GM19239 (cell line): ENCODE data around the gene RAB20.
A peak's percentile ranks its signal among the peaks of the same experiment; 100 is the strongest.

Experiments used
- DNase-seq: peaks from one replicate; pipeline ENCODE4 v3.0.0; 2011; ENCODE audit warnings: low spot score; ENCODE audit not compliant: insufficient read length
- FAIRE-seq: peaks from 2 replicates; lab custom pipeline; 2011; peaks lifted over from hg19 to GRCh38; lab: Jason Lieb, UNC

The RAB20 gene

DNA sequence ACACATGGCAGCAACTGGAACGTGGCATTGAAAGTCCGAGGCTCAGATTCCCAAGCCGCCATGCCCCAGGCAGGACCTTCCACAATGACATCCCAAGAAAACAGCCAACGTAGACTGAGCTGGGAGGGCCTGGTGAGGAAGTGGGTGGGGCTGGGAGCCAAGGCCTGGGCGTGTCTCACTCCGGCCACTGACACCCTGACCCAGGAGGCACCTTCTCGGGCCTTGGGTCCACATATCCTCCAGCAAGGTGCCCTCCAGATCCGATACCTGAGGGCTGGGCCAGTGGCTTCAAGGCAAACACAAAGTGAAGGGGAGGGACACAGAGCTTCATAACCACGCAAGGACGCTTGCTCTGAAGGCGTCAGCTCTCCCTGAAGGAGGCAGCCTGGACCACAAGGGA, 43.0 kb downstream of the RAB20 start:
- DNase-seq: no peak
- no peak for FAIRE-seq

DNA sequence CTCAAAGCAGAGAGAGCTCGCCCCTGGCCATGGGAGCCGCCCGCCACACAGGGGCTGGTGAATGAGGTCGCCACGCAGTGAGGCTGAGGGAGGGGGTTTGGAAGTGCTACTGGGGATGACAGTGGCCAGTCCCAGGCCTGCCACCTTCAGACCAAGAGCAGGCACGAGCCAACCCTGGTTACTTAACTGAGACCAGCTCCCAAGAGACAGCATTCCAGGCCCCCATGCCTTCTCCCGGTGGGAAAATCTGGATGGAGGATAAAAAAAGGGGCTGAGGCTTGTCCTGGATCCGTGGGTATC, 43.3 kb downstream of the RAB20 start:
- FAIRE-seq: no peak
- DNase-seq: no peak

DNA sequence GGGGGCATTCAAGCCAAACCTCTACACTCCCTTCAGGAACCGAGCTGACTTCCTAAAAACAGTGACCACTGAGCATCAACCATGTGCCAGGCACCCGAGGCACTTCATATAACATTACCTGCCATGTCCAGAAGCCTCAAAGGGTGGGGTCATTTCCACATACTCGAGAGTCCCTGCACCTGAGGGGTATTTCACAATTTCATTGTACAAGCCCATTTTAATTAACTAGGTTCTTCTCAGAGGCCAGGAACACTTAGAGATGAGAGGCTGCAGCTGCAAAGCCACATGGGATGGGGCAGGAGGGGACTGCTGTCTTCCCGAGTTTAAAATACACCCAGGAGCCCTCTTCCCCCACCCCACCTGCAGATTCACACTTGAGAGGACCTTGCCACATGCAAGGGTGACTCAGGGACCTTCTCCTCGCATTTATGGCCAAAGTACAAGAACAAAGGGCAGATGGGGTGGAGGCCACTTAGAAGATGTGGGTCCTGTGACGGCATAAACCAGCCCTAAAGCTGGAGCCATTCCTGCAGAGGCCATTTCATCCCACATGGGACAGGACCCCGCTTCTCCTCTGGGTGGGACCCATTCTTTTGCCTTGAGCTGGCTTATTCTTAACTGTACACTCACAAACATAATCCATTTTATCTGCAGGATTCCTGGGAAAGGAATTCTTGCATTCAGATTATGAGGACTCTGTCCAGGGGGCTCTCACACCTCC, 43.9 kb downstream of the RAB20 start:
- FAIRE-seq (no peak), DNase-seq (no peak)

DNA sequence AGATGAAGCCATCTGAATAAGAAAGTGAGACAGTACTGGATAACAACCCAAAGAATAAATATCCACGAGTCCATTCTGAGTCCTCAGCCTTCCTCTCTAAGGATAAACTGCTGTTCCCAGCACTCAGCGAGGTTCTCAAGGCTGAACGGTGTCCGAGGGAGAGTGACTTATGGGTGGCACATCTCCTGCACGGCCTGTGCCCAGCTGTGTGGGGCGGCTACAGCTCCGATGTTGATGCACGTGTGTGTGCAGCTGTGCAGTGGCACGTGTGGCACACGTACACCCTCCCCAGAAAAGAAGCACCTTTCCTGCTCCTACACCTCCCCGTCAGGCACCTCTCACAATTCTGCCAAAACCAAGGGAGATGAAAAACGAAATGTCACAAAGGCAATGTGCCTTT, 45.0 kb downstream of the RAB20 start:
- FAIRE-seq (no peak), DNase-seq (no peak)

DNA sequence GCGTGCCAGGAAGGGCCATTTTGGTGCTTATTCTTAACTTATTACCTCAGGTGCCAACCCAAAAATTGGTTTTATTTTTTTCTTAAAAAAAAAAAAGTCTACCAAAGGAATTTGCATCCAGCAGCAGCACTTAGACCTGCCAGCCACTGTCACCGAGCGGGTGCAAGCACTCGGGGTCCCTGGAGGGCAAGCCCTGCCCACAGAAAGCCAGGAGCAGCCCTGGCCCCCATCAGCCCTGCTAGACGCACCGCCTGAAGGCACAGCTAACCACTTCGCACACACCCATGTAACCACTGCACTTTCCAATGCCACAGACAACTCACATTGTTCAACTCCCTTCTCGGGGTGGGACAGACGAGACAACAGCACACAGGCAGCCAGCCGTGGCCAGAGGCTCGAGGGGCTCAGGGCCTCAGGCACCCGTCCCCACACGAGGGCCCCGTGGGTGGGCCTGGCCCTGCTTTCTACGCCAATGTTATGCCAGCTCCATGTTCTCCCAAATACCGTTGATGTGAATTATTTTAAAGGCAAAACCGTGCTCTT, 49.3 kb downstream of the RAB20 start:
- no peak for DNase-seq
- no peak for FAIRE-seq

DNA sequence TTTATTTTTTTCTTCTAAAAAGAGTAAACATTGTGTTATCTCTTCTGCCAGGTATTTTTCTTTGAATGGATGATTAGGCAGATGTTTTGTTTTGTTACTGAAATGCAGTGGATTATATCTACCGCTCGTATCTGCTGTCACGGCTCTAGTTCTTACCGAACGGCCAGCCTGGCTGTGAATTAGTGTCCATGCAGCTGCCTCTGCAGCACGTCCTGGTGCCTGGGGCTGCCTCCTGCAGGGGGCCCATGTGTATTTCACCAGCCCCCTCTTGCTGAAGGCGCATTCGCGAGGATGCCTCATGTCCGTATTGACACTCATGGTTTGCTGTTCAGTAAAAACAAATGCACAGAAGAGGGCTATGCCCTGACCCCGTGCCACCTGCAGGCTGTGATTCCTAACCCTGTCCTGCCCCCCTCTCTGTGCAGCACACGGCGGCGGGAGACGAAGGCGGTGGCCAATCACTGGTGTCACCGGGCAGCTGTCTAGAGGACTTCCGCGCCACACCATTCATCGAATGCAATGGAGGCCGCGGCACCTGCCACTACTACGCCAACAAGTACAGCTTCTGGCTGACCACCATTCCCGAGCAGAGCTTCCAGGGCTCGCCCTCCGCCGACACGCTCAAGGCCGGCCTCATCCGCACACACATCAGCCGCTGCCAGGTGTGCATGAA, 49.9 kb downstream of the RAB20 start:
- no peak for DNase-seq
- no peak for FAIRE-seq

DNA sequence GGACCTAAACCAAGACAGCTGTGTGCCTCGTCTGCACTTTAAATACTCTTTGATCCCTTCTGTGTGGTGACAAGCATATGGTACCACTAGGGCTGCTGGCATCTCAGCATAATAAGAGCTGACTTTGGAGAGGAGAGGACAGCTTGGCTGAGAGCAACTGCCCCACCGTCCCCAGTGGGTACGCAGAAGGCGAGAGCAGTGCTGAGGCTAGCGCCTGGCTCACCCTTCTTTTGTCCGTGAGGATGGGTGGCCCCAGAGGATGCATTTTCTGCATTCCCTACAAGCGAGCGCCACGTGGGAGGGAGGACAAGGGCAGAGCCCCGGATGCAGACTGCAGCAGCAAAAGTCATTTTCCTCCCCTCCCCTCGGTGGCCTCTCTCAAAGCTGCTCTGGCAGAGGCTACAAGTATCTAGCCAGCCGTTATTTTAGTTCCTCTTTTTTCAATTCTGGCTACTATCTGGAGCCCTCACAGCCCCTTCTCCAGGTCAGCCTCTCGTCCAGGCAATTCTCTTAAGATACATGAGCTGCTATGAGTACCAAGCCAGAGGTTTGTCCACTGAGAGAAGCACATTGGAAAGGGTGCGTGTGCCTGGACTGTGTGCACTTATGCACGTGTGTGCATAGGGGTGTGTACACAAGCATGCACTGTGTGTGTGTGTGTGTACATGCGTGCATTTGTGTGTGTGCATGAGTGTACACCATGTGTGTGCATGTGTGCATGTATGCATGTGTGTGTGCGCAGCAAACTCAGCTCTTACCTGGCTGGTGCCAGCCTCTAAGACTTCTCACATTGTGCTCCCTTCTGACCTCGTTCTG, 51.3 kb downstream of the RAB20 start:
- DNase-seq: peak; percentile 31
- FAIRE-seq: no peak

DNA sequence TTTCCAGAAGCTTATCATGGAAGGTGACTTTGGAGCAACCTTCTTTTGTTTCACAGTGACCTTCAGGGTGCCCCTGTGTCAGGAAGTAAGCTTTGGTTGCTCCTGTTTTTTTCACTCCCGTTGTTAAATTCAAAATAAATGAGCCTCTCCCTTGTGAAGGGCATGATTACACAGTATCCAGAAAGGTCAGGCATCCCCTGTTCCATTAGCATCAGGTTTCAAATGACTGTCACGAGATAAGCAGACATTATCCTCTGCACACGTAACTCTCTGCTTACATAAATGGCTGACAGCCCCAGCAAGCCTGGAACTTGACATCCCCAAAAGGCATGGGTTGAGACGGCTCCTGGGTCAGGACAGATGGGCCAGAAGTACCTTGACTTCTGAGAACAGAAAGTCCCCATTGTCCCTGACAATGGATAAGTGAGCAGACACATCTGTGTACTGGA, 52.0 kb downstream of the RAB20 start:
- FAIRE-seq: no peak
- no peak for DNase-seq

DNA sequence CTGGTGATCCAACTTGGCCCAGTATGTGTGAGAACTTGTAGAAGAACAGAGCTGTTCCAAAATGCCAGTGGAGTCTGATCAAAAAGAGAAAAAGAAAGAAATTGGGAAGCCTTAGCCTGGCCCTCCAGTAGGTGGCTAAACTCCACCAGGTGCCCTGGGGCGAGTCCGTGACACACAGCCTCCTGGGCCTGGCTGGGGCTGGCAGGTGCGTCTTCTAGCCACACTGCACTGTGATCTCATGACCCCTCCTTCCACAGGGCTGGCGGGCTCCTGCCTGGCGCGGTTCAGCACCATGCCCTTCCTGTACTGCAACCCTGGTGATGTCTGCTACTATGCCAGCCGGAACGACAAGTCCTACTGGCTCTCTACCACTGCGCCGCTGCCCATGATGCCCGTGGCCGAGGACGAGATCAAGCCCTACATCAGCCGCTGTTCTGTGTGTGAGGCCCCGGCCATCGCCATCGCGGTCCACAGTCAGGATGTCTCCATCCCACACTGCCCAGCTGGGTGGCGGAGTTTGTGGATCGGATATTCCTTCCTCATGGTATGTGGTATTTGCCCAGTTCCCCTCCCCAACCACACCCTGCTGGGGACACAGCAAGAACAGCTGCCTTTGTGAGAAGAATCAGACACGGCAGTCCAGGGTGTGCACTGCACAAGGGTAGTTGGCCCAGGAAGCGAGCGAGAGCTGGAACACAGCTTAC, 53.7 kb downstream of the RAB20 start:
- no peak for DNase-seq
- no peak for FAIRE-seq

DNA sequence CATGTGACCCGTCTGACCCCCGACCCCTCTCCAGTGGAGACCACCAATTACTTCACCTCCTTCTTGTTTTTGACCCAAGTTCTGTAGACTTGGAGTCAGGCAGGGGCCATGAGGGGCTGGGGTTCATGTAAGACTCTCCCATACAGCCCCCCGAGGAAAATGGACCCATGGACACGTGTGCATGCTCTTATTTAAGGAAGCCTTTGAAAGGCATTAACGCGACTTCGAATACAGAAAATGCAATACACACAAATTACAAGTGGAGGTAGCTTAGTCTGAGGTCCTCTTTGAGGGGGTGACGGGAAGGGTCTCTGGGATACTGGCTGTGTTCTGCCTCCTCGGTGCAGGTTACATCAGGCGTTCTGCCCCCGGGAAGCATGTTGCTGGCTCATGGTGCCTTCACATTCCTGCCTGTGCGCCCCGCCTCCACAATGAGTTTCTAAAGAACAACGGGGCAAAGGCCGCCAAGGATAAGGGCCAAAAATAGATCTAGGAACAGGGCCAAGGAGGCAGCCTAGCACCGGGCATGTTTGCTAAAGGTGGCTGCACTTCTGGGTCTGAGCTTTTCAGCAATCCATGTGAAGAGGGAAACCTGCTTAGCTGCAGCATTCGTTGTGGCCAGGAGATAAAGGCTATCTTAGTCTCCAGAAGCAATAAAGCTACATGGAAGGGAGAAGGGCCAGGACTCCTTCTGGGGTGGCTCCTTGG, 54.5 kb downstream of the RAB20 start:
- FAIRE-seq (no peak), DNase-seq (no peak)

DNA sequence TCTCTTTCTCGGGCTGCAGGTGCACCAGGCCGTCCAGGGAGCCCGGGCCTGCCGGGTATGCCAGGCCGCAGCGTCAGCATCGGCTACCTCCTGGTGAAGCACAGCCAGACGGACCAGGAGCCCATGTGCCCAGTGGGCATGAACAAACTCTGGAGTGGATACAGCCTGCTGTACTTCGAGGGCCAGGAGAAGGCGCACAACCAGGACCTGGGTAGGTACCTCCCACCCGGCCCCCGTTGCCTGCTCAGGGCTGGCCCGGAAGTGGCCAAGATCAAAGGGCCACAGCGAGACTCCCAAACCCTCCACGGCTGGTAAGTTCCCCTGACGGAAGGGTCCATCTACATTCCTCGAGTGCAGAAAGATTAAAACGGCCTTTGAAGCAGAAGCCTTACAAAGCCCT, 55.1 kb downstream of the RAB20 start:
- no peak for DNase-seq
- no peak for FAIRE-seq

DNA sequence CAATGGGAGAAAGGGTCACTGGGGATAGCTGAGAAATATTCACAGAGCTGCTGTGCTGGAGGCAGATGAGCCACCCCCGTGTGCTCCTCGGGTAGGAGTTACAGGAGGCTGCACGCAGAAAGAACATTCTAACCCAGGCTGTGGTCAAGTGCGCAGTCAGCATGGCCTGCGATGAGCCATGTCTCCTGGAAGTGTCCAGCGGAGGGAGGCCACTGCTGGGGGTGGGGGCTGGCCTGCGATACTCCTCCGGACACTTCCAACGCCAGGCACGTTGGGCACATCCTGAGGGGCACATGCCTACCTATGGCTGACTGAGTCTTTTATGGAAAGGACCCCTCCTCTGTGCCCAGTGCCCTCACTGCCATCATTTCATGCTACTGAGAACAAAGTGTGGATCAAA, 55.9 kb downstream of the RAB20 start:
- no peak for DNase-seq
- no peak for FAIRE-seq

DNA sequence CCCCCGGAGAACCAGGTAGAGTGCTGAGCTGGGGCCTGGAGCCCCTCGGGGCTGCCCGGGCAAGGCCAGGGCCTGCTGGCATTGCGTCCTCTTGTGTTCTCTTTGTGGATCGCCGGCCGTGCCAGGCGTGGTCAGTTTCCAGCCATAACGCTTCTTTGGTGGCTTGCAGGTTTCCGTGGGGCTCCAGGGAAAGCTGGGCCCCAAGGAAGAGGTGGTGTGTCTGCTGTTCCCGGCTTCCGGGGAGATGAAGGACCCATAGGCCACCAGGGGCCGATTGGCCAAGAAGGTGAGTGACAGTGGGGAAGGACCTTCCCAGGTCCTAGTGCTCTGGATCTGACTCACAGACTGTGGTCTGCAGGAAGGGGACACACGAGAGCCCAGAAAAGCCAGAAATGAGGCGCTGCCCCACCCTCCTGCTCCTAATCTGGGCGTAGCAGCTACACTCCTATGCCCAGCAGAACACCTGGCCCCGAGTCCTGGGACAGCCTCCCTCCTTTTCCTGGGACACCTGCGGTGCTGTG, 57.5 kb downstream of the RAB20 start:
- DNase-seq: no peak
- FAIRE-seq: no peak

DNA sequence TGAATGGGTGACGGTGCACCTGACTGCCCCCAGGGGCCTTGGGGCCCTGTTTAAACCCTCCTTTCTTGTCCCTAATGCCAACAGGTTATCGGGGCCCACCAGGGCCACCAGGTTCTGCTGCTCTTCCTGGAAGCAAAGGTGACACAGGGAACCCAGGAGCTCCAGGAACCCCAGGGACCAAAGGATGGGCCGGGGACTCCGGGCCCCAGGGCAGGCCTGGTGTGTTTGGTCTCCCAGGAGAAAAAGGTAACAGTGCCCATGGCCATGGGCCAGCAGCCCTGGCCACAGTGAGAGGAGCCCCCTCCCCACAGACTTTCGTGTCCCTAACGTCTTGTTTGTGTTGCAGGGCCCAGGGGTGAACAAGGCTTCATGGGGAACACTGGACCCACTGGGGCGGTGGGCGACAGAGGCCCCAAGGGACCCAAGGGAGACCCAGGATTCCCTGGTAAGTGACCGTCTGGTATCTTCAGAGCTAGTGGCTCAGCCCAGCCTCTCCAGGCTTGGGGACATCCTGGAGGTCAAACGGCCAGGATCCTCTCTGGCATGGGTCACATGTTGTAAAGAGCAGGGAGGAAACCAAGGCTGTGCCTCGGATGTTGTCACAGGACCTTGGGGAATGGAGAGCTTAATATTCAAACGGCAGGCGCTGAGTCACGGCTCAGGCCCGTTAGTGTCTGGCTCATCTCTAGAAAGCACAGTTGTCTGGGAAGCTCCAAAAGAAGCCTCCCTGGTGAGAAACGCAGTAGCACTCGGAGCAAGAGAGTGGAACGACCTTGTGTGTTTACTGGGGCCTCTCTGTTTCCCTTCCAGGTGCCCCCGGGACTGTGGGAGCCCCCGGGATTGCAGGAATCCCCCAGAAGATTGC, 58.3 kb downstream of the RAB20 start:
- FAIRE-seq (no peak), DNase-seq (no peak)

DNA sequence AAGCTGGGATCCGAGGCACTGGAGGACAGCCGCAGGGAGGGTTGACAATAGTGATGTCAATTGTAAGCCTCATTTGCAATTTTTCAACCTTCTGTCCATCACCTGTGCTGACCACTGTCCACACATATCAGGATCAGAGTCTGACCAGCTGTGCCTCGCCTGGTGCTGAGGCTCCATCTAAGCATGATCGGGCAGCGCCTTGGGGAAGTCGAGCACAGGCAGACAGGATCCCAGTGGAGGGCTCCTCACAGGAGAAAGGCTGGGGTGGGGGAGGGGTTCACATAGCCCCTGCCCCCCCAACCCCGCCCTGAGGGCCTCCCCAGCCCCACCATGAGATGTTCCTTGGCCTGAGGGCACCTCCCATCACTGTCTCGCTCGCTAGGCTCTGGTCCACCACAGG, 60.3 kb downstream of the RAB20 start:
- FAIRE-seq (no peak), DNase-seq (no peak)

DNA sequence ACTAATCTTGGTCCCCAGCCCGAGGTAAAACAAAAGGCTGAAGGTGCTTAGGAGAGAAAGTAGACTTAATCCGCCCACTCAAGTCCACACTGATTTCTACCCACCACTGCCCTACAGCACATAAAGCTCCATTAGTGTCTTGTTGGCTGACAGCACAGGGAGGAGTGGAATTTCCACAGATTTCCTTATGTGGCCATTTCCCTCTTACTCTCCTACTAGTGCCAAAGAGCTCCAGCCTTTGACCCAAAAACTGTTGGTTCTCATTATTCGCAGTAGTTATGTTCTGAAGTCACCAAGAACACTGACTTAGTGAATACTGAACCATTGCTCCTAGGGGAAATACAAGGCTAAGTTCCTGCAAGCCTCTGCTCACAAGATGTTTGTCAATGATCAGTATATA, 61.2 kb downstream of the RAB20 start:
- DNase-seq (no peak), FAIRE-seq (no peak)

DNA sequence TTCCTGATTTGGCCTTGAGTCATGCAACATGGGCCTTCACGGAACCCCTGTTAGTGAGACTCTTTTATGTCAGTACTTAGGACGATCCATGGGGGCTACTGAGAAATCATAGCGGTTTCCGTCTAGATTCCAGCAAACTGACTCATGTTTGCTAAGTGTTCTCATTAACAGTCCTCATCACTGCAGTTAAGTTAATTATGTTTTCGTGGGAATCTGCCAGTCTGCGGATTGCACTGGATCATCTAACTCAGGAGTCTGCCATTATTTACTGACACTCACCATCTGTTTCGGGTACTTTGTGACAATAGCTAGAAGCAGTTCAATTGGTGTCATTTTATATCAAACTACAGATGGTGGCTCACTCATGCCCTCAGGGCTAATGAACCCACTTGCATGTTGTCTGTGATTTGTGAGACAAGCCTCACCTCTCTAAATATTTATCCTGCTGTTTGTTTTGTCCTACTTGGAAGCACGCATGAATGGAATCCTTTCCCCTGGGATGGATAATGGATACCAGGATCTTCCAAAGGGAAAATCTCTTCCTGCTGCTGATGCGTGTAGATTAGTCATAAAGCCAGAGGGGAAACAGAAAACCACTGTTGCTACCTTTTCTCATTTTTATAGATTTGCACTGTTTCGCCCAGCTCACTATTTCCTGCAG, 61.8 kb downstream of the RAB20 start:
- no peak for FAIRE-seq
- no peak for DNase-seq

DNA sequence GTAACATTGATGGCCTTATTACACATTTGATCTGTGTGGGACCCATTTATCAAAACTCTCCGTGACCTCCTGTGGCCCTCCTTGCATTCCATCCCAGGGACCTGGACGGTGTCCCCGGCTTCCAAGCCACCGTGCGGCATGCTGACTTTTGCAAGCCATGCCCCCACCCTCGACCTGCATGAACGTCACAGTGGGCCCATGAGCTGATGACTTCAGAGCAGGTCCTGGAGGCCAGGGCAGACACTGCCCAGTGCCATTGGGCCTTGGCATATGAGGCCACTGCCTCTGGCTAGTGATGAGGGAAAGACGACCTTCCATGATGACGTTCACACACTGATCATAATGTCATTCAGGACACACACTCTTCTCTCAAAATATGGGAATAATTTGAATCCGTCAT, 62.8 kb downstream of the RAB20 start:
- FAIRE-seq (no peak), DNase-seq (no peak)
